Measurements from ENCODE around the gene CASKIN1.

CASKIN1 gene

DNA sequence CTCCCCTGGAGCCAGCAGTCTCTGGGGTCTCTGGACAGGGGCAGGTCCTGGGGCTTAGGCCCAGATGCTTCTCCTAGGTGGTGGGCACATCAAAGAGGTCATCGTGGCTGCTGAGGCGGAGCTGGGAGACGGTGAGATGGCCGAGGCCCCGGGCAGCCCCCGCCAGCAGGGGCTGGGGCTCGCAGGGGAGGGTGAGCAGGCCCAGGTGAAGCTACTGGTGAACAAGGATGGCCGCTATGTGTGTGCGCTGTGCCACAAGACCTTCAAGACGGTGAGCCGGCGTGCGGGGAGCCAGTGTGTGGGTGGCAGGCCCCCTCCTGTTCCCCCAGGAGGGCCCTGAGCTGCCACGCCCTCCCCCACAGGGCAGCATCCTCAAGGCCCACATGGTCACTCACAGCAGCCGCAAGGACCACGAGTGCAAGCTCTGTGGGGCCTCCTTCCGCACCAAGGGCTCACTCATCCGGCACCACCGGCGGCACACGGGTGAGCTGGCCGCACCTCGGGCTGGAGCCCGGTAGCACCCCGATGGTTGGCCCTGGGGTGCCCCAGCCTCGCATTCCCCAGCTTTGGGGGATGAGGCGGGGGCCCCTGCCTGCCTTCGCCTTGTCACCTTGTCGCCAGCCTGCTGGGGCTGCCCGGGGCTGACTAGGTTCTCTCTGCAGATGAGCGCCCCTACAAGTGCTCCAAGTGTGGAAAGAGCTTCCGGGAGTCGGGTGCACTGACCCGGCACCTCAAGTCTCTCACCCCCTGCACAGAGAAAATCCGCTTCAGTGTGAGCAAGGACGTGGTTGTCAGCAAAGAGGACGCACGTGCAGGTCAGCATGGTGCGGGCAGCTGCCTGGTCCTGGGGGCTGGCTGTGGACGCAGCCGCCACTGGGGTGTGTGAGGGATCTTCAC lies 35.9 kb upstream of the CASKIN1 start:
- DNase-seq (ENCODE audit: low read depth in 1 of 2, low spot score in 1 of 2) = no peak

GRCh38 chr16:2231016-2231931 lies 34.9 kb upstream of the CASKIN1 start:
- no peak for DNase-seq (ENCODE audit: low read depth in 1 of 2, low spot score in 1 of 2)

- no peak for DNase-seq (ENCODE audit: low read depth in 1 of 2, low spot score in 1 of 2)
Observed at GRCh38 chr16:2230376-2230775, 34.0 kb upstream of the CASKIN1 start.

- DNase-seq (ENCODE audit: low read depth in 1 of 2, low spot score in 1 of 2) = no peak
Observed at GRCh38 chr16:2229632-2230250, 33.3 kb upstream of the CASKIN1 start.

GRCh38 chr16:2229091-2229490 lies 32.7 kb upstream of the CASKIN1 start:
- no peak for DNase-seq (ENCODE audit: low read depth in 1 of 2, low spot score in 1 of 2)

GRCh38 chr16:2228161-2228824 lies 31.9 kb upstream of the CASKIN1 start:
- no peak for DNase-seq (ENCODE audit: low read depth in 1 of 2, low spot score in 1 of 2)

DNA sequence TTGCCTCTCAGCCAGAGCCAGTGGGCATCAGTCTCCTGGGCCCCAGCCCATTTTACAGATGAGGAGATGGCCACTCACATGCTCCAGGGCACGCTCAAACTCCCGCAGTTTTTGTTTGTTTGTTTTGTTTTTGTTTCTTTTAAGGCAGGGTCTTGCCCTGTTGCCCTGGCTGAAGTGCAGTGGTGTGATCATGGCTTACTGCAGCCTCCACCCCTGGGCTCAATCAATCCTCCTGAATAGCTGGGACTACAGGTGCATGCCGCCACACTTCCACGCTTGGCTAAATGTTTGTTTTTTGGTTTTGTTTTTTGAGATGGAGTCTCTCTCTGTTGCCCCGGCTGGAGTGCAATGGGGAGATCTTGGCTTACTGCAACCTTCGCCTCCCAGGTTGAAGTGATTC lies 30.5 kb upstream of the CASKIN1 start:
- no peak for DNase-seq (ENCODE audit: low read depth in 1 of 2, low spot score in 1 of 2)

DNA sequence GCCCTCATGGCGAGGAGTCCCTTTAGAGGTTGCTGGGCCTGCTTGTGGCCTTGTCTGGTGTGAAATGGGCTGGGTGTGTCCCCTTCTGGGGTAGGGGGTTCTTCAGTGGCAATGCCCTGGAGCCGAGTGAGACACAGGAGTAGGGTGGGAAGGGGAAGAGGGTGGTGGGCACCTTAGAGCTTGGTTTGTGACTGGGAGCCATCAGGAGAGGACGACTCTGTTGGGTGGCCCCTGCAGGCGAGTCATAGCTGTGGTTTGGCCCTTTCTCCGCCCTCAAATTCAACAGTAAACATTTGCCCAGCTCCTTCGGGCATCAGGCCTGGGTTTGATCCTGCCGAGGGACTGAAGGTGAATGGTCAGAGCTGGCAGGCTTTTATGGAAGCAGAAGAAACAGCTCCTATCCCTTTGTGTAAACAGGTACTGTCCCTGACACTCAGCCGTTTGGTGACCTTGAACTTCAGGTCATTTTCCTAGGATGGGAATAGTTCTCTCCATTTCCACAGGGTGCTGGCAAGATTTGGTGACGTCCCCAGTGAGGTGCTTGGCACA lies 29.9 kb upstream of the CASKIN1 start:
- DNase-seq (ENCODE audit: low read depth in 1 of 2, low spot score in 1 of 2) = no peak

DNA sequence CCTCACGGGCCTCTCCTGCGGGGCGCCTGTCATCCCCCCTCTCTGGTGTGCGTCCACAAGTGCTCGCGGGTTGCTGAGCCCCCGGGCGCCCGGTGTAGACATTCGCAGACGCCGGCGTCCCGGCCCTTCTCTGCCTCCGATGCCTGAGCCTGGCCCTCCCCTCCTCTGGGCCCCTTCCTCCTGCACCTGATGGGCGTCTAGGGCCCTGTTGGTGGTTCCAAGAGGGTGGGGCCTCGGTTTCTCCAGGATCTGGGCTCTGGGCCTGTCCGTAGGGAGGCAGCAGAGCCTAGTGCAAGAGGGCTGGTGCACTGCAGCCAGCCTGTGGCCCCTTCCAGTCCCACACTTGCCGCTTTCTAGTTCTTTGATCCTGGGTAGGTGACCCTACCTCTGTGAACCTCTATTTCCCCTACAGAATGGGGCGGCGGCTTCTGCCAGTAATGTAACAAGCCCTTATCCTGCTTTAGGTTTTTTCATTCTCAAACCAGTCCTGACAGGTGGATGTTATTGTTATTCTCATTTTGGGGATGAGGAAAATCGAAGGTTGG lies 27.6 kb upstream of the CASKIN1 start:
- DNase-seq (ENCODE audit: low read depth in 1 of 2, low spot score in 1 of 2) = no peak

GRCh38 chr16:2223221-2223941 lies 27.0 kb upstream of the CASKIN1 start, which contains the start of gene E4F1:
E4F1 (plus strand) TSS chr16:2223591; CDS start chr16:2223614, 23 bp downstream.
- peak; percentile 99 for DNase-seq (ENCODE audit: low read depth in 1 of 2, low spot score in 1 of 2)

- no peak for DNase-seq (ENCODE audit: low read depth in 1 of 2, low spot score in 1 of 2)
Observed at GRCh38 chr16:2216330-2216729, 19.9 kb upstream of the CASKIN1 start.

GRCh38 chr16:2214719-2214968 lies 18.2 kb upstream of the CASKIN1 start, which contains the start of gene PGP:
PGP (minus strand) TSS chr16:2214840; CDS start chr16:2214777, 63 bp downstream.
- no peak for DNase-seq (ENCODE audit: low read depth in 1 of 2, low spot score in 1 of 2)

DNA sequence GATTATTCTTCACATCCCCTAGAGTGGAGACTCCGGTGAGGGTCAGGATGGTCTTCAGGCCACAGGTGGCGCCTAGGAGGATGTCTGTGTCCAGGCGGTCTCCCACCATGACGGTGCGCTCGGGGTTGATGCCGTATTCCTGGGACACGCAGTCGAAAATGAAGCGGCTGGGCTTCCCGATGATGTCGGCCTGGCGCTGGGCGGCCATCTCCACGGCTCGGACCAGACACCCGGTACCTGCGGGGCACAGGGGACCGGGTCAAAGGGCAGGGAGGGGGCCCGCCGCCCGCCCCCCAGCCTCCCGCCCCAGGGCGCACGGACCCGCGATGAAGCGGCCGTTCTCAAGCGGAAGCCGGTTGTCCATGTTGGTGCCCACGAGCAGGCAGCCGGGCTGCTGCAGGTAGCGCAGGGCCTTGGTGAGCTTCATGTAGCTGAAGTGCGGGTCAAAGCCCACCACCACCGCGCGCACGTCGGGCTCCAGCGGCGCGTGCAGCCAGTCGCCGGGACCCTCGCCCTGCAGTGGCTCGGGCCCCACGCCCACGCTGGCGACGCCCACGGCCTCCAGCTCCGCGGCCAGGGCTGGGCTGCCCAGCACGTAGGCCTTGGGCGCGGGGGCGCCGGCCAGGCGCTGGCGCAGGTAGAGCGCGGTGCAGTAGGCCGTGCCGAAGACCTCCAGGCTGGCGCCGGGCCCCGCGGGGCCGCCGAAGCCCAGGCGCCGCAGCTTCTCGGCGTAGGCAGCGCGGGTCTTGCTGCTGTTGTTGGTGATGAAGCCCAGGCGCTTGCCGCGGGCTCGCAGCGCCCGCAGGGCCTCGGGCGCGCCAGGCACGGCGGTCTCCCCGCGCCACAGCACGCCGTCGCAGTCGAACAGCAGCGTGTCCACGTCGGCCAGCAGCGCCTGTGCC lies 17.7 kb upstream of the CASKIN1 start:
- DNase-seq (ENCODE audit: low read depth in 1 of 2, low spot score in 1 of 2) = no peak

DNA sequence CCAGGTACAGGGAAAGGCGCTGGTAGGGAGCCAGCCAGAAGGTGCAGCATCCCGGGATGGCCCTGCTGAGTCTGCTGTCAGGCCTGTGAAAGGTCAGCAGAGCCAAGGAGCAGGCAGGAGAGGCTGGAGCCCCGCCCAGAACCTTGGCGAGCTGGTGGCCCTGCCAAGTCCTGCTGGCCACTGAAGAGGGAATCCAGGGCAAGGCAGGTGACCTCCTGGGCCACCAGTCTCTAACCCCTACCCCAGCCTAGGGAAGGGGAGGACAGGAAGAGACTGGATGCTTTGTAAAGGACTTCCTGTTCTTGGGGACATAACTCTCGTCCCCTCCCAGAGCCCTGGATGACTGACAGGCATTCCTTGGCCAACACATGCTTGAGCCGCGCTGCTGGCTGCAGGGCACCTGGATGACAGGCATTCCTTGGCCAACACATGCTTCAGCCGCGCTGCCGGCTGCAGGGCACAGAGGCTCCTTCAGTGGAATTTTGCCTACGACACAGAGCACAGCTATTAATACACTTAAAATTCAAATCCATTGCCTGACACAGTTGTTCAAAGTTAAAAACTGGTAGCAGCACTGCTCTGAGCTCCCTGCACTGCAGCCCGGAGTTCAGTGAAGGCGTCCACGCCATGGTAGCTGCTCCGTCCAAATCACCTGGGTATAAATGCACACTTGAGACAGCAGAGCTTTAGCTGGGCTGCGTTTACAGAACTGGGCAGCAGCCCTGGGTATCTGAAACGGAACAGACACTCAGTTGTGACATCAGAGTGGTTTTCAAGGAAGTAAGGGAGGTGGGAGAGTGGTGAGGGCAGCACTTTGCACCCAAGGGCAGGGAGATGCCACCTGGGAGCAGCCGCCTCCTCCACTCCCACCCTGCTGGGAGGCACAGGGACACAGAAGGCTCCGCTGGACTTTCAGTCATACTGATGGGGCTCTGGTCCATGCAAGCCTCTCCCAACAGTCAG lies 16.2 kb upstream of the CASKIN1 start:
- DNase-seq (ENCODE audit: low read depth in 1 of 2, low spot score in 1 of 2) = no peak

DNA sequence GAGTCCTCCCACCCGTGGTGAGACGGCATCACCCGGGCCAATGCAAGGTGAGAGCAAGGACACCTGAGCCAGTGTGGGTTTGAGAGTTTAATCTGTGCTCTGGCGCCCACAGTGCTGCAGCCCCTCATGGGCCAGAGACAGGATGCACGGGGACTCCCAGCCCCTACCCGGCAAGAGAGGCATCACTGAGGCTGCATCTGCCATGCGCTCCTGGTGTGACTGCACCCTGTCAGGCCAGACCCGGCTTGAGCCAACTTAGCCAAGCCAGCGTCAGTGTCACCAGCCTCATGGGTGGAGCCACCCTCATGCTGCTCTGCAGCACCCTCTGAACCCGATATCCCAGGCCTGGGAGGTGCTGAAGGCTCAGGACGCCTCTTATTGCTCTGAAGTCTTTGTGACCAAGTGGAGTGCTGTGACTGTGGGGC lies 15.5 kb upstream of the CASKIN1 start:
- DNase-seq (ENCODE audit: low read depth in 1 of 2, low spot score in 1 of 2) = no peak

DNA sequence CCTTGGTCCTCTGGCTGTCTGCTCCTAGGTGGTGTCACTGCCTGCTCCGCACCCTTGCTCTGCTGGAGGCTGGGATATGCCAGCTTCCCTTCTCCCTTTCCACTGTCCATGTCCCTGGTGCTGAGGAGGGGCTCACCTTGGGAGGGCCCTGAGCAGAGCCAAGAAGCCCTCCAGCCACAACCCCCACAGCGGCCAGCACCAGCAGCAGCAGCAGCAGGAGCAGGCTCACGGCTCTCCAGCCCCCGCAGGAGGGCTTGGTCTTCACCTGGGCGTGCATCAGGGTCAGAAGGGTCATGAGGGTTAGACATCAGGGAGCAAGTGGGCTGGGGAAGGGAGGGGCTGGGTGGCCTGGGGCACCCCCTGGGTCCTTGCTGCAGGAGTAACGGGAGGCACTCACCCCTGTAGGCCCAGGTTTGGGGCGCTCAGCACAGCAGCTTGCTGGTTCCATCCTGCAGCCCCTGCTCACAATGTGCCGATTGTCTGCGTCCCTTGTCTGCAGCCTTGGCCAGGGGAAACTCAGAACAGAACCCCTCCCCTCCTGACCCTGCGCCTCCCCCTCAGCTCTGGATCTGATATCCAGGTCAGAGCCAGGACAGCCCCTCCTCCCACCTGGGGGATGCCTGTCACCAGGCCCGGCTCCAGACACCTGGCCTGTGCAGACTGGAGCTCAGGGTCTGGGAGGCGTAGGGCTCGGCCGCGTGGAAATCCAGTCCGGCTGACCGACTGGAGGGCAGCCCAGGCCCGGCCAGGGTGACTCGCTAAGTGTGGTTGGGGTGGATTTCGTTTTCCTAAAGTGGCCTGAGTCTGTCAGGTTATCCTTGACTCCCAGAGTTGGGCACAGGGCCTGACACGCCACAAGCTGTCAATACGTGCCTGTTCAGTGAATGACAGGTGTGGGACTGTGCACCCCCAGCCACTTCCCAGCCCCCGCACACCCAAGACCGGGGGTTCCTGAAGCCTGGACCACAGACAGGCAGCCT lies 14.3 kb upstream of the CASKIN1 start, which contains the start of gene BRICD5:
Gene BRICD5, minus strand, starts transcription at position 478 of the 980 bp plus-strand sequence. Its CDS starts 30 bp downstream, at position 448.
- no peak for DNase-seq (ENCODE audit: low read depth in 1 of 2, low spot score in 1 of 2)

All from activated CD4-positive, alpha-beta T cell treated with anti-CD3 and anti-CD28 coated beads, Interleukin-2, amount 50 U/mL, for 24 hours (primary cell).